HepG2 (cell line): Measurements from ENCODE around the gene UFSP2. TPM values are rescaled to one million over a fixed set of nuclear protein-coding genes. Genes with fewer than 3 reads are reported as not detected.
A peak's percentile ranks its signal among the peaks of the same experiment; 100 is the strongest.

ENCODE experiments used
- CREM ChIP-seq, 2 experiments: sonication (generic) in 1 of 2; formaldehyde crosslinking in 1 of 2; IDR thresholded peaks; 2 replicates each; pipeline versions ENCODE4 v1.4.0 to v1.6.1; 2016 to 2020; ENCODE audit warnings: antibody characterized with exemption in 1 of 2, mild to moderate bottlenecking in 1 of 2, missing genetic modification reagents in 1 of 2
- IRF2 ChIP-seq: IDR thresholded peaks from 2 replicates; pipeline ENCODE4 v1.6.1; 2018; ENCODE audit warnings: missing genetic modification reagents, missing compliant biosample characterization
- SATB2 ChIP-seq: sonication (generic); formaldehyde crosslinking; IDR thresholded peaks from 2 replicates; pipeline ENCODE4 v1.5.0; 2020; ENCODE audit warnings: missing genetic modification reagents
- SCMH1 ChIP-seq: sonication (generic); formaldehyde crosslinking; IDR thresholded peaks from 2 replicates; pipeline ENCODE4 v1.9.0; 2021; ENCODE audit warnings: missing genetic modification reagents, mild to moderate bottlenecking, borderline replicate concordance
- SIX4 ChIP-seq: sonication (generic); formaldehyde crosslinking; IDR thresholded peaks from 2 replicates; pipeline ENCODE4 v1.4.0; 2020; ENCODE audit warnings: missing genetic modification reagents
- ZNF282 ChIP-seq: fragments of 450-650 bp; IDR thresholded peaks from 2 replicates; pipeline ENCODE4 v1.6.1; 2018; ENCODE audit not compliant: partially characterized antibody
- ZNF30 ChIP-seq: sonication (generic); formaldehyde crosslinking; IDR thresholded peaks from 2 replicates; pipeline ENCODE4 v1.5.0; 2020; ENCODE audit warnings: mild to moderate bottlenecking, missing genetic modification reagents
- ZNF430 ChIP-seq: sonication (generic); formaldehyde crosslinking; IDR thresholded peaks from 2 replicates; pipeline ENCODE4 v1.9.0; 2021; ENCODE audit warnings: mild to moderate bottlenecking, missing genetic modification reagents
- ZNF431 ChIP-seq: sonication (generic); formaldehyde crosslinking; IDR thresholded peaks from 2 replicates; pipeline ENCODE4 v1.9.0; 2022; ENCODE audit warnings: missing genetic modification reagents, low read depth, mild to moderate bottlenecking, borderline replicate concordance
- ZNF468 ChIP-seq: sonication (generic); formaldehyde crosslinking; IDR thresholded peaks from 2 replicates; pipeline ENCODE4 v1.8.0; 2022; ENCODE audit warnings: mild to moderate bottlenecking, moderate library complexity, missing genetic modification reagents
- ZNF619 ChIP-seq: sonication (generic); formaldehyde crosslinking; IDR thresholded peaks from 2 replicates; pipeline ENCODE4 v1.4.0; 2020; ENCODE audit warnings: mild to moderate bottlenecking, missing genetic modification reagents
- ZNF660 ChIP-seq: sonication (generic); formaldehyde crosslinking; IDR thresholded peaks from 2 replicates; pipeline ENCODE4 v1.5.1; 2020; ENCODE audit warnings: mild to moderate bottlenecking, low read depth, missing genetic modification reagents, borderline replicate concordance
- ZNF670 ChIP-seq: sonication (generic); formaldehyde crosslinking; IDR thresholded peaks from 2 replicates; pipeline ENCODE4 v1.8.0; 2022; ENCODE audit warnings: mild to moderate bottlenecking, missing genetic modification reagents, borderline replicate concordance
- ZNF883 ChIP-seq: sonication (generic); formaldehyde crosslinking; IDR thresholded peaks from 2 replicates; pipeline ENCODE4 v1.5.1; 2020; ENCODE audit warnings: mild to moderate bottlenecking, missing genetic modification reagents; ENCODE audit errors: not compliant biosample characterization
- ZSCAN31 ChIP-seq: sonication (generic); formaldehyde crosslinking; IDR thresholded peaks from 2 replicates; pipeline ENCODE4 v1.5.0; 2020; ENCODE audit warnings: low read depth, mild to moderate bottlenecking, missing genetic modification reagents
- polyA plus RNA-seq, 8 experiments: library from polyadenylated mRNA; depleted of rRNA in 3 of 8; stranded (reverse) in 7 of 8; unstranded in 1 of 8; fragments of >200 nt; fragmentation: Illumina TruSeq in 4 of 8; extraction: Trizol in 4 of 8; gene quantifications; 2 replicates each; pipeline versions ENCODE4 v1.2.1 to v1.2.3, GENCODE V29; 2011 to 2016; ENCODE audit warnings: low read depth in 4 of 8, missing spikeins in 1 of 8, mixed read lengths in 1 of 8; ENCODE audit not compliant: insufficient read depth in 1 of 8
- total RNA-seq, 5 experiments: library from RNA; depleted of rRNA; stranded (reverse); fragments of >200 nt; fragmentation: Illumina TruSeq; extraction: Trizol; gene quantifications; 2 replicates each; pipeline ENCODE4 v1.2.3, GENCODE V29; 2016; ENCODE audit warnings: low read depth in 1 of 5
- TF ChIP-seq, protein P1 (sequence below): sonication (generic); formaldehyde crosslinking; IDR thresholded peaks from 2 replicates; pipeline ENCODE4 v1.5.0; 2020; ENCODE audit warnings: mild to moderate bottlenecking, missing genetic modification reagents, borderline replicate concordance
- TF ChIP-seq, protein P2 (sequence below): sonication (generic); formaldehyde crosslinking; IDR thresholded peaks from 2 replicates; pipeline ENCODE4 v1.8.0; 2022; ENCODE audit warnings: missing genetic modification reagents, mild to moderate bottlenecking, inconsistent platforms, borderline replicate concordance
- TF ChIP-seq, protein P3 (sequence below): sonication (generic); formaldehyde crosslinking; IDR thresholded peaks from 2 replicates; pipeline ENCODE4 v1.5.1; 2020; ENCODE audit warnings: mild to moderate bottlenecking, missing genetic modification reagents, borderline replicate concordance

Gene UFSP2
- total and polyA plus RNA-seq, 2 of the 13 experiments (the other 11 are each of a cell fraction or from before 2014, with no cell fraction given): 24.1 to 32.3 TPM

- TF ChIP-seq, protein P1, sequence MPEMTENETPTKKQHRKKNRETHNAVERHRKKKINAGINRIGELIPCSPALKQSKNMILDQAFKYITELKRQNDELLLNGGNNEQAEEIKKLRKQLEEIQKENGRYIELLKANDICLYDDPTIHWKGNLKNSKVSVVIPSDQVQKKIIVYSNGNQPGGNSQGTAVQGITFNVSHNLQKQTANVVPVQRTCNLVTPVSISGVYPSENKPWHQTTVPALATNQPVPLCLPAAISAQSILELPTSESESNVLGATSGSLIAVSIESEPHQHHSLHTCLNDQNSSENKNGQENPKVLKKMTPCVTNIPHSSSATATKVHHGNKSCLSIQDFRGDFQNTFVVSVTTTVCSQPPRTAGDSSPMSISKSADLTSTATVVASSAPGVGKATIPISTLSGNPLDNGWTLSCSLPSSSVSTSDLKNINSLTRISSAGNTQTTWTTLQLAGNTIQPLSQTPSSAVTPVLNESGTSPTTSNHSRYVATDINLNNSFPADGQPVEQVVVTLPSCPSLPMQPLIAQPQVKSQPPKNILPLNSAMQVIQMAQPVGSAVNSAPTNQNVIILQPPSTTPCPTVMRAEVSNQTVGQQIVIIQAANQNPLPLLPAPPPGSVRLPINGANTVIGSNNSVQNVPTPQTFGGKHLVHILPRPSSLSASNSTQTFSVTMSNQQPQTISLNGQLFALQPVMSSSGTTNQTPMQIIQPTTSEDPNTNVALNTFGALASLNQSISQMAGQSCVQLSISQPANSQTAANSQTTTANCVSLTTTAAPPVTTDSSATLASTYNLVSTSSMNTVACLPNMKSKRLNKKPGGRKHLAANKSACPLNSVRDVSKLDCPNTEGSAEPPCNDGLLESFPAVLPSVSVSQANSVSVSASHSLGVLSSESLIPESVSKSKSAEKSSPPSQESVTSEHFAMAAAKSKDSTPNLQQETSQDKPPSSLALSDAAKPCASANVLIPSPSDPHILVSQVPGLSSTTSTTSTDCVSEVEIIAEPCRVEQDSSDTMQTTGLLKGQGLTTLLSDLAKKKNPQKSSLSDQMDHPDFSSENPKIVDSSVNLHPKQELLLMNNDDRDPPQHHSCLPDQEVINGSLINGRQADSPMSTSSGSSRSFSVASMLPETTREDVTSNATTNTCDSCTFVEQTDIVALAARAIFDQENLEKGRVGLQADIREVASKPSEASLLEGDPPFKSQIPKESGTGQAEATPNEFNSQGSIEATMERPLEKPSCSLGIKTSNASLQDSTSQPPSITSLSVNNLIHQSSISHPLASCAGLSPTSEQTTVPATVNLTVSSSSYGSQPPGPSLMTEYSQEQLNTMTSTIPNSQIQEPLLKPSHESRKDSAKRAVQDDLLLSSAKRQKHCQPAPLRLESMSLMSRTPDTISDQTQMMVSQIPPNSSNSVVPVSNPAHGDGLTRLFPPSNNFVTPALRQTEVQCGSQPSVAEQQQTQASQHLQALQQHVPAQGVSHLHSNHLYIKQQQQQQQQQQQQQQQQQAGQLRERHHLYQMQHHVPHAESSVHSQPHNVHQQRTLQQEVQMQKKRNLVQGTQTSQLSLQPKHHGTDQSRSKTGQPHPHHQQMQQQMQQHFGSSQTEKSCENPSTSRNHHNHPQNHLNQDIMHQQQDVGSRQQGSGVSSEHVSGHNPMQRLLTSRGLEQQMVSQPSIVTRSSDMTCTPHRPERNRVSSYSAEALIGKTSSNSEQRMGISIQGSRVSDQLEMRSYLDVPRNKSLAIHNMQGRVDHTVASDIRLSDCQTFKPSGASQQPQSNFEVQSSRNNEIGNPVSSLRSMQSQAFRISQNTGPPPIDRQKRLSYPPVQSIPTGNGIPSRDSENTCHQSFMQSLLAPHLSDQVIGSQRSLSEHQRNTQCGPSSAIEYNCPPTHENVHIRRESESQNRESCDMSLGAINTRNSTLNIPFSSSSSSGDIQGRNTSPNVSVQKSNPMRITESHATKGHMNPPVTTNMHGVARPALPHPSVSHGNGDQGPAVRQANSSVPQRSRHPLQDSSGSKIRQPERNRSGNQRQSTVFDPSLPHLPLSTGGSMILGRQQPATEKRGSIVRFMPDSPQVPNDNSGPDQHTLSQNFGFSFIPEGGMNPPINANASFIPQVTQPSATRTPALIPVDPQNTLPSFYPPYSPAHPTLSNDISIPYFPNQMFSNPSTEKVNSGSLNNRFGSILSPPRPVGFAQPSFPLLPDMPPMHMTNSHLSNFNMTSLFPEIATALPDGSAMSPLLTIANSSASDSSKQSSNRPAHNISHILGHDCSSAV: peak; percentile 91
- TF ChIP-seq SCMH1 (CRISPR knock-in tag): no peak
- TF ChIP-seq ZNF468 (CRISPR knock-in tag): peak; percentile 100
- TF ChIP-seq IRF2 (CRISPR knock-in tag): no peak; the same call in 1 of the 2 replicates
- 0 out of 2 replicates have a peak, but pooled peaks have one; percentile 3 for TF ChIP-seq ZNF670
- peak; percentile 1; the same call in 1 of the 2 replicates for TF ChIP-seq CREM (IDR thresholded peaks at IDR 0.05)
- TF ChIP-seq CREM (CRISPR knock-in tag; IDR thresholded peaks at IDR 0.05): no peak
- TF ChIP-seq SIX4 (CRISPR knock-in tag): no peak
- TF ChIP-seq, protein P2, sequence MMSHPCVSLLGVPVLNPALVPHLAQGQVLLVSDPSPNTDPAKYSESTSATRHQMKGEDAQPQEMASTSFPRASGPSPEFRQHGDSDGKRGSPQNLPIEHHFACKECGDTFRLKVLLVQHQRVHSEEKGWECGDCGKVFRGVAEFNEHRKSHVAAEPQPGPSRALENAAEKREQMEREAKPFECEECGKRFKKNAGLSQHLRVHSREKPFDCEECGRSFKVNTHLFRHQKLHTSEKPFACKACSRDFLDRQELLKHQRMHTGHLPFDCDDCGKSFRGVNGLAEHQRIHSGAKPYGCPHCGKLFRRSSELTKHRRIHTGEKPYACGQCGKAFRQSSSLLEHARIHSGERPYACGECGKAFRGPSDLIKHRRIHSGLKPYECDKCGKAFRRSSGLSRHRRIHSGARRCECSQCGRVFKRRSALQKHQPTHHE (CRISPR knock-in tag): peak; percentile 91; the same call in 1 of the 2 replicates
- TF ChIP-seq ZNF660 (CRISPR knock-in tag): no peak
- peak; percentile 93 for TF ChIP-seq ZNF883 (CRISPR knock-in tag)
- TF ChIP-seq ZNF431: peak; percentile 93; the same call in 1 of the 2 replicates
- TF ChIP-seq ZSCAN31 (CRISPR knock-in tag): peak; percentile 94
- peak; percentile 97 for TF ChIP-seq ZNF430
- TF ChIP-seq, protein P3, sequence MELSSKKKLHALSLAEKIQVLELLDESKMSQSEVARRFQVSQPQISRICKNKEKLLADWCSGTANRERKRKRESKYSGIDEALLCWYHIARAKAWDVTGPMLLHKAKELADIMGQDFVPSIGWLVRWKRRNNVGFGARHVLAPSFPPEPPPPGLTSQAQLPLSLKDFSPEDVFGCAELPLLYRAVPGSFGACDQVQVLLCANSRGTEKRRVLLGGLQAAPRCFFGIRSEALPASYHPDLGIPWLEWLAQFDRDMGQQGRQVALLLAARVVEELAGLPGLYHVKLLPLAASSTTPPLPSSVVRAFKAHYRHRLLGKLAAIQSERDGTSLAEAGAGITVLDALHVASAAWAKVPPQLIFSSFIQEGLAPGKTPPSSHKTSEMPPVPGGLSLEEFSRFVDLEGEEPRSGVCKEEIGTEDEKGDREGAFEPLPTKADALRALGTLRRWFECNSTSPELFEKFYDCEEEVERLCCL (CRISPR knock-in tag): peak; percentile 64; the same call in 1 of the 2 replicates
- TF ChIP-seq ZNF30 (CRISPR knock-in tag): peak; percentile 83; the same call in 1 of the 2 replicates
- TF ChIP-seq ZNF619 (CRISPR knock-in tag): peak; percentile 59; the same call in 1 of the 2 replicates
- peak; percentile 45; the same call in 1 of the 2 replicates for TF ChIP-seq SATB2
- no peak for TF ChIP-seq ZNF282
Measured at GRCh38 chr4:185395956-185396723, 29.6 kb downstream of the UFSP2 start (continued).
